ENCODE data around the gene TMEM47.

The TMEM47 gene

DNA sequence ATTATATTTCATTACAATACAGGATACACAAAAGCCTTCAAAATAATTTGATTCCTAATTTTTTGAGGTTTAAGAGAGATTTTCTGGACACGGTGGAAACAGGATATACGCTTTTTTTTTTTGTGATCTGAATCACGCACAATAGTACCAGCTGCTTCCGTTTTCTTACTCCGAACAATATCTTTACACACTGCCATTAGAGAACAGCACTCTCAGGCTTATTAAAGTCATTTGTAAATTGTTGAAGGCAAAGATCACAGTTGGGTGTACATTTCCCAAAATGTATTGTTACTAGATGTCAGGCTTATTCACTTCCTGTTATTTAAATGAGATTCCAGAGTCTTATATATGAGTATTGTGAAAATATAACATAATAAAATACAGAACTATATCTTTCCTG lies 71.5 kb downstream of the TMEM47 start:
- DNase-seq (ENCODE audit: low spot score) = no peak

DNA sequence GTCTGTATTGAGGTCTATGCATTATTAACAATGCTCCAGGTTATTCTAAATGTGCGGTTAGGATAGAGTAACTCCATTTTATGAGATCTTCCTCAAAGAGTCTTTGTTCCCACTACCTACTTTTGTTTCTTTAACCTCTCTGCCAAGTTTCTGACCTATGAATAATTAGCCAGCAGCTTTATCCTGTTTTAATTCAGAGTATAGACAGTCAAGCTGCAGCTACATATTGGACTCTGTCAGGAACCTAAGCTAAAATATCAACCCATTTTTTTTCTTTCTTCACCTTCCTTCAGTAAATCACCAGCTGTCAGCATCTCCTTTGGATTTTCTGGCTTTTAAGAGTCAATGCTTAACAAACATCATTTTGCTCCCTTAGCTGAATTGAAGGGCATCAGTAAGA lies 72.3 kb downstream of the TMEM47 start:
- no peak for DNase-seq (ENCODE audit: low spot score)

DNA sequence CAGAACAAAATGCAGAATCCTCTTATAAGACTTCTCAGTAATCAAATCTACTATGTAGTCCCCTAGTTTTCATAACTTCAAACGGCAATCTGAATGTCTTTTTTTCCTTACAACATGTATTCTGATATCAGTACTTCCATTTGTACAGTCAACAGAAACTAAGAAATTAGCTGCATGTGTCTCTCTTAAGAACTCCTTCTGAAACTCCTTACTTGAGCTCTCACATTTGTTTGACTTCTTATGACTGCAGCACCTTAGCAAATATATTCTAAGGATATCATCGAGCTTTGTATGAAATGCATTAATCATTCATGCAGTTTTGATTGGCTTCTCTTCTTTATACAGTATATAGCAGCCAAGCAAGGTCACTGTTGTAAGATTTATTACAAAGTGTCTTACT lies 77.0 kb downstream of the TMEM47 start:
- no peak for DNase-seq (ENCODE audit: low spot score)

DNA sequence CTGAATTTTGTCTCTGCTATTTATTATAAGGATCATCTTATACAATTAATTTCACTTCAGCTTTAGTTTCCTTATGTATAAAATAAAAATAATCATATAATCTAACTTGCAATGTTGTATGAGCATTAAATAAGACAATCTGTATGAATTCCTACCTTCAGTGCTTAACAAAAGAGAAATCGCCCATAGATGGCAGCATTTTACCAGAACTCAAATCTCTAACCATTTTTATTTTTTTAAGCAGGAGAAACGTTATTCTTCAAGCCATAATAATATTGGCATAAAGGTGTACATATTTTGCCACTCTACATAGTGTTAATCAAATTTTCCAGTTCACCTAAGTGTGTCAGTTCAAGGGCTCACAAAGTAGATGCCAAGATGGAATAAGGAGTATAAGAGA lies 78.8 kb downstream of the TMEM47 start:
- DNase-seq (ENCODE audit: low spot score) = peak; percentile 10

Measured in Ammon's horn (tissue), 1 donor.